Kidney (tissue), 14 donors: ENCODE measurements around the gene DNAJB13. TPM values are rescaled to one million over a fixed set of nuclear protein-coding genes. Genes with fewer than 3 reads are reported as not detected.
A peak's percentile ranks its signal among the peaks of the same experiment; 100 is the strongest.

ENCODE experiments used
- DNase-seq, 5 donors: peaks; one replicate each; pipeline ENCODE4 v3.0.0-alpha.2; 2013 to 2020
- FAIRE-seq: peaks from 2 replicates; lab custom pipeline; 2012; peaks lifted over from hg19 to GRCh38; lab: Jason Lieb, UNC
- H3K27ac ChIP-seq, 2 donors: one replicate each; pipeline ENCODE4 v1.7.0; 2013; ENCODE audit warnings: low read depth in 2 of 2, low read length in 2 of 2, inconsistent platforms in 1 of 2
- H3K27me3 ChIP-seq: one replicate; pipeline ENCODE4 v1.7.1; 2013; ENCODE audit warnings: low read length, inconsistent platforms; ENCODE audit not compliant: control insufficient read depth, insufficient read depth
- H3K36me3 ChIP-seq, 3 donors: one replicate each; pipeline versions ENCODE4 v1.7.0 to v1.7.1; 2013; ENCODE audit warnings: low read length in 3 of 3, control low read depth in 1 of 3, inconsistent platforms in 1 of 3; ENCODE audit not compliant: insufficient read depth in 3 of 3, control insufficient read depth in 2 of 3
- H3K4me1 ChIP-seq, 3 donors: one replicate each; pipeline versions ENCODE4 v1.7.0 to v1.7.1; 2013; ENCODE audit warnings: low read length in 3 of 3, inconsistent platforms in 1 of 3, low read depth in 1 of 3; ENCODE audit not compliant: control insufficient read depth in 2 of 3, insufficient read depth in 2 of 3
- H3K4me3 ChIP-seq, 3 donors: one replicate each; pipeline versions ENCODE4 v1.7.0 to v1.8.1; 2013; ENCODE audit warnings: low read length in 3 of 3, control low read depth in 1 of 3, inconsistent platforms in 1 of 3
- H3K9ac ChIP-seq, 3 donors: one replicate each; pipeline versions ENCODE4 v1.7.0 to v1.7.1; 2013; ENCODE audit warnings: low read length in 3 of 3, control low read depth in 1 of 3, inconsistent platforms in 1 of 3
- H3K9me3 ChIP-seq, 3 donors: one replicate each; pipeline versions ENCODE4 v1.7.0 to v1.7.1; 2013; ENCODE audit warnings: low read length in 3 of 3, control low read depth in 1 of 3, inconsistent platforms in 1 of 3; ENCODE audit not compliant: control insufficient read depth in 2 of 3, insufficient read depth in 1 of 3
- intact Hi-C: fragments of 100-400 bp; cut with DNase I; formaldehyde crosslinking; loops from one replicate; pipeline ENCODE4 v1.11.1; 2022
- polyA plus RNA-seq: library from polyadenylated mRNA; stranded (reverse); fragments of 350-450 nt; fragmentation: Illumina TruSeq; extraction: RNeasy Lipid Tissue Mini Kit (QIAGEN cat#74804); gene quantifications from one replicate; pipeline ENCODE4 v1.2.3, GENCODE V29; 2014; ENCODE audit warnings: low read depth, low replicate concordance; ENCODE audit not compliant: insufficient read depth
- total RNA-seq: library from RNA; stranded (reverse); fragmentation: NEBNext Ultra II Directional; extraction: Animal tissue kit (Norgen Biotek cat#: 25700); gene quantifications from one replicate; pipeline ENCODE4 v1.2.1, GENCODE V29; 2021
- TF ChIP-seq, protein P1 (sequence below): IDR thresholded peaks from 3 replicates; pipeline ENCODE4 v1.5.1; 2012; ENCODE audit warnings: mild to moderate bottlenecking, moderate library complexity, borderline replicate concordance; ENCODE audit not compliant: insufficient read depth; ENCODE audit errors: extremely low read depth
- donor health status: control.
- donor health status: control.
- donor health status: control.
- donor health status: control.
- donor health status: control.
- donor health status: DM: yes; HTN: yes; CAD: no.
- donor health status: Normal renal cell carcinoma (clear cell type).

The DNAJB13 gene
- total and polyA plus RNA-seq, 2 donors from 2014 or later = 1.5 to 4.3 TPM

DNA sequence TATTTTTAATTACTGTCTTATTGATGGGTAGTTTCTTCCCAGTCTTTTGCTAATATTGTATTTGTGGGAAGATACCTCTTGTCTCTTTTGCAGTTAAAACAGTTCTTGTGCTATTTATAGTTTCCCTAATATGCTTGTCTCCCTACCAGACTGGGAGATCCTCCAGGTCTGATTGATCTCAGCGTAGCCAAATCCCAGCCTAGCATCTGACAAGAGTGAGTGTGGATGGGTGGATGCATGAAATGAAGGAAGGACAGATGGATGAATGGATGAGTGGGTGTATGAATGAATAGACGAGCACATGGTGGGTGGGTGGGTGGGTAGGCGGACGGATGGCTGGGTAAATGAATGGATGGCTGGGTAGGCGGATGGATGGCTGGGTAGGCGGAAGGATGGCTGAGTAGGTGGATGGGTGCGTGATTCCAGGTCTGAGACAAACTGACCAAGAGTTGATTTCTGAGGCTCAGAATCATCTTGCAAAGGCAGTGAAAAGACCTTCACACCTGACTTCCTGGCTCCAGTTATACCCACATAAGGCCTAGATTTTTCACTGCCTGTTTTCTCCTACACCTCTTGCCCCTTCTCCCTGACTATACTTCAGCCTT is 11.4 kb downstream of the DNAJB13 start:
- FAIRE-seq (no peak), DNase-seq (peak in 1 of 5 donors; percentile 4)
- Histone ChIP-seq H3K9ac (no peak overlapping the region), H3K4me1 (peaks cover 0 to 2% (median 0%) of the 10 kb centered on the region in 3 donors), H3K4me3 (no peak overlapping the region), H3K9me3 (no peaks in the 10 kb centered on the region), H3K27ac (no peak overlapping the region), H3K27me3 (no peaks in the 10 kb centered on the region), H3K36me3 (no peaks in the 10 kb centered on the region)
- TF ChIP-seq, protein P1, sequence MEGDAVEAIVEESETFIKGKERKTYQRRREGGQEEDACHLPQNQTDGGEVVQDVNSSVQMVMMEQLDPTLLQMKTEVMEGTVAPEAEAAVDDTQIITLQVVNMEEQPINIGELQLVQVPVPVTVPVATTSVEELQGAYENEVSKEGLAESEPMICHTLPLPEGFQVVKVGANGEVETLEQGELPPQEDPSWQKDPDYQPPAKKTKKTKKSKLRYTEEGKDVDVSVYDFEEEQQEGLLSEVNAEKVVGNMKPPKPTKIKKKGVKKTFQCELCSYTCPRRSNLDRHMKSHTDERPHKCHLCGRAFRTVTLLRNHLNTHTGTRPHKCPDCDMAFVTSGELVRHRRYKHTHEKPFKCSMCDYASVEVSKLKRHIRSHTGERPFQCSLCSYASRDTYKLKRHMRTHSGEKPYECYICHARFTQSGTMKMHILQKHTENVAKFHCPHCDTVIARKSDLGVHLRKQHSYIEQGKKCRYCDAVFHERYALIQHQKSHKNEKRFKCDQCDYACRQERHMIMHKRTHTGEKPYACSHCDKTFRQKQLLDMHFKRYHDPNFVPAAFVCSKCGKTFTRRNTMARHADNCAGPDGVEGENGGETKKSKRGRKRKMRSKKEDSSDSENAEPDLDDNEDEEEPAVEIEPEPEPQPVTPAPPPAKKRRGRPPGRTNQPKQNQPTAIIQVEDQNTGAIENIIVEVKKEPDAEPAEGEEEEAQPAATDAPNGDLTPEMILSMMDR = no peak
- intact Hi-C loops = no loop called here

DNA sequence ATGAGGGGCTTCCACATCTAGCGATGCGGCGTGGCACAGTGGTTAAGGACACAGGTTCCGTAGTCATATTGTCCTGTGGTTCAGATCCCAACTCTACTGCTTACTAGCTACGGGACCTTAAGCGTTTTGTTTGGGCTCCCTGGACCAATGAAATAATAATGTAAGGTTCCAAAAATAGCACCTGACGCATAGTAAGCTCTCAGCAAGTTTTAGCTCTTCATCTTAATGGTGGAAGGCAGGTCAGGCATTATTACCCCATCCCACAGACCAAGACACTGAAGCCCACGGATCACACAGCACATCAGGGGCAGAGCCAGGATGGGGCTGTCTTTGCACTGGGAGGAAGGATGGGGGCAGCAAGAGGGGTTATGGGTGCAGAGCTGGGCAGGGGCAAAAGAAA is 13.0 kb downstream of the DNAJB13 start:
- FAIRE-seq = no peak
- TF ChIP-seq, protein P1 = no peak
- peak in 1 of 5 donors; percentile 8 for DNase-seq
- Histone ChIP-seq H3K4me1 (peaks cover 0 to 2% (median 0%) of the 10 kb centered on the region in 3 donors), H3K27me3 (no peaks in the 10 kb centered on the region), H3K9ac (no peak overlapping the region), H3K36me3 (no peaks in the 10 kb centered on the region), H3K4me3 (no peak overlapping the region), H3K27ac (no peak overlapping the region), H3K9me3 (no peaks in the 10 kb centered on the region)
- intact Hi-C loops = no loop called here

DNA sequence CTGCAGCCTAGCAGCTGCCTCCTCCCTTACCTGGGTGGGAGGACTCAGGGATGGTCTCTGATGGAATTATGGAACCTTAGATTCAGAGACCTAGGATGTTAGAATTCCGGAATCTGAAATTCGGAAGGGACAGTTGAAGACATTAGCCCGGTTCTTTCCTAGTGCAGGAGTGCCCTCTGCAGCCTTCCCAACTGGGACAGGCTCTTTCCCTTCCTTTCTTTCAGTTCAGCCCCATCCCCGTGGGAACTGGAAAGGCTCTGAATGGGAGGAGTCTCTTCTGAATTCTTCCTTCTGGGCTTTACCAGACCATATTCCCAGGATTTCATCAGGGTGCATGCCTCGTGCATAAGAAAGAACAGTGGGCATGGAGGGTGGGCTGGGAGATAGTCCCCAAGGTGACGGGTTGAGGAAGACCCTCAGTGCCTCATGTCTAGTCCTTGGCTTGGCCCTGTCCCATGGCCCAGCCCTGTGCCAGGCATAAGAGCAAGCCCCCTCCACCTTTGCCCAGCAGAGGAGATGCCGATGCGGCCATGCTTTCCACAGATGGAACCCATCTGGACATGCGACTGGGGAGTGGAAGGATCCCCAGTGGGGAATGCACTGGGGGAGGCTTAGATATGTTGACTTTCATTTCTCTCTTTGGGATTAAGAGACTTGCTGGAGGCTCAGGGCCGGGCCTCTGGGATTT is 14.4 kb downstream of the DNAJB13 start:
- intact Hi-C loops = no loop called here
- FAIRE-seq = no peak
- no peaks in the 10 kb centered on the region for H3K9me3 ChIP-seq

More for the DNA sequence above, 14.4 kb downstream of the DNAJB13 start:
- Histone ChIP-seq H3K9ac (no peak overlapping the region), H3K27me3 (no peaks in the 10 kb centered on the region), H3K4me3 (no peak overlapping the region), H3K36me3 (no peaks in the 10 kb centered on the region), H3K27ac (no peak overlapping the region), H3K4me1 (peaks cover 0 to 2% (median 0%) of the 10 kb centered on the region in 3 donors)
- DNase-seq = no peak
- TF ChIP-seq, protein P1 = no peak
